ENCODE results near the gene WNT3A.

- no peak for TF ChIP-seq CTCF (IDR thresholded peaks at IDR 0.05)
- TF ChIP-seq POLR2A (IDR thresholded peaks at IDR 0.05), result no peak
These were observed 65.2 kb downstream of the WNT3A start for GRCh38 chr1:228071839-228072657.
